HuH-7 (cell line): ENCODE results near the gene EHBP1.

Experiments
- DNase-seq: peaks from one replicate; pipeline ENCODE4 v3.0.0; 2011; ENCODE audit warnings: low spot score

The EHBP1 gene

GRCh38 chr2:62964050-62964449 lies 258.5 kb downstream of the EHBP1 start:
- DNase-seq = no peak

- no peak for DNase-seq
These were observed 259.2 kb downstream of the EHBP1 start for GRCh38 chr2:62964671-62965070.

- DNase-seq = no peak
These were observed 261.5 kb downstream of the EHBP1 start for GRCh38 chr2:62966991-62967390.

GRCh38 chr2:62968168-62968567 lies 262.7 kb downstream of the EHBP1 start:
- no peak for DNase-seq

- DNase-seq = no peak
These were observed 263.2 kb downstream of the EHBP1 start for GRCh38 chr2:62968668-62969067.

- DNase-seq = no peak
These were observed 266.4 kb downstream of the EHBP1 start for GRCh38 chr2:62971936-62972335.

- peak; percentile 3 for DNase-seq
These were observed 267.1 kb downstream of the EHBP1 start for GRCh38 chr2:62972601-62973000.

- DNase-seq = no peak
These were observed 269.5 kb downstream of the EHBP1 start for GRCh38 chr2:62974999-62975398.

GRCh38 chr2:62991605-62992004 lies 286.1 kb downstream of the EHBP1 start:
- no peak for DNase-seq

GRCh38 chr2:62992561-62992960 lies 287.0 kb downstream of the EHBP1 start:
- no peak for DNase-seq

- DNase-seq = no peak
These were observed 288.7 kb downstream of the EHBP1 start for GRCh38 chr2:62994206-62994605.

GRCh38 chr2:62996534-62997186 lies 291.1 kb downstream of the EHBP1 start:
- no peak for DNase-seq

- DNase-seq = no peak
These were observed 293.4 kb downstream of the EHBP1 start for GRCh38 chr2:62998949-62999348.

- DNase-seq = no peak
These were observed 294.4 kb downstream of the EHBP1 start for GRCh38 chr2:62999905-63000304.

- DNase-seq = no peak
These were observed 295.3 kb downstream of the EHBP1 start for GRCh38 chr2:63000801-63001200.

GRCh38 chr2:63001576-63001975 lies 296.1 kb downstream of the EHBP1 start:
- no peak for DNase-seq

- DNase-seq = no peak
These were observed 297.8 kb downstream of the EHBP1 start for GRCh38 chr2:63003351-63003750.

- DNase-seq = no peak
These were observed 302.4 kb downstream of the EHBP1 start for GRCh38 chr2:63007813-63008458.

- no peak for DNase-seq
These were observed 303.3 kb downstream of the EHBP1 start for GRCh38 chr2:63008838-63009237.

GRCh38 chr2:63009490-63009889 lies 304.0 kb downstream of the EHBP1 start:
- no peak for DNase-seq

GRCh38 chr2:63012541-63012940 lies 307.0 kb downstream of the EHBP1 start:
- no peak for DNase-seq

- DNase-seq = no peak
These were observed 307.9 kb downstream of the EHBP1 start for GRCh38 chr2:63013438-63013837.

GRCh38 chr2:63015389-63015788 lies 309.9 kb downstream of the EHBP1 start:
- no peak for DNase-seq

GRCh38 chr2:63018439-63018838 lies 312.9 kb downstream of the EHBP1 start:
- no peak for DNase-seq
